ENCODE results near the gene RERE.

- TF ChIP-seq CTCF (IDR thresholded peaks at IDR 0.05; ENCODE audit: insufficient read depth, low read length, poor library complexity, severe bottlenecking) (no peak), EZH2phosphoT487 (conservative IDR thresholded peaks at IDR 0.05; ENCODE audit: low read length) (no peak)
Measured at GRCh38 chr1:8676813-8677212, 140.6 kb downstream of the RERE start.

Data from SU-DHL-6 (cell line).